Activated naive CD4-positive, alpha-beta T cell treated with anti-CD3 and anti-CD28 coated beads, Interleukin-2, amount 50 U/mL, for 24 hours (primary cell): ENCODE data around the gene KRTAP2-4.
A peak's percentile ranks its signal among the peaks of the same experiment; 100 is the strongest.
"Not testable (repeated sequence)": the region's sequence is repeated elsewhere in the genome, so short reads cannot be mapped to it uniquely, and the experiment has no call there.

Source experiments
- H3K27ac Mint-ChIP-seq: one replicate; pipeline ENCODE4 v1.8.0; 2021; ENCODE audit warnings: mild to moderate bottlenecking, mixed read lengths
- H3K27me3 Mint-ChIP-seq: one replicate; pipeline ENCODE4 v1.8.0; 2021; ENCODE audit warnings: mixed read lengths
- H3K36me3 Mint-ChIP-seq: one replicate; pipeline ENCODE4 v1.8.0; 2021; ENCODE audit warnings: mixed read lengths
- H3K4me1 Mint-ChIP-seq: one replicate; pipeline ENCODE4 v1.8.0; 2021; ENCODE audit warnings: mixed read lengths
- H3K4me3 Mint-ChIP-seq: one replicate; pipeline ENCODE4 v1.8.0; 2021; ENCODE audit warnings: mild to moderate bottlenecking, mixed read lengths
- H3K9me3 Mint-ChIP-seq: one replicate; pipeline ENCODE4 v1.8.0; 2021; ENCODE audit warnings: mixed read lengths

The KRTAP2-4 gene, protein sequence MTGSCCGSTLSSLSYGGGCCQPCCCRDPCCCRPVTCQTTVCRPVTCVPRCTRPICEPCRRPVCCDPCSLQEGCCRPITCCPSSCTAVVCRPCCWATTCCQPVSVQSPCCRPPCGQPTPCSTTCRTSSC

GRCh38 chr17:41065829-41066624 is at the start of gene KRTAP2-4:
TSS of gene KRTAP2-4 (minus strand) at chr17:41065879. CDS start at chr17:41065845, 34 bp downstream.
- H3K36me3 Mint-ChIP-seq = no peaks in the 10 kb centered on the region
- no peak within 1 kb of the TSS for H3K27ac Mint-ChIP-seq
- no peaks in the 10 kb centered on the region for H3K4me1 Mint-ChIP-seq
- peaks cover 2% of the 10 kb centered on the region for H3K27me3 Mint-ChIP-seq
- H3K9me3 Mint-ChIP-seq = no peaks in the 10 kb centered on the region
- H3K4me3 Mint-ChIP-seq = no peak within 1 kb of the TSS

DNA sequence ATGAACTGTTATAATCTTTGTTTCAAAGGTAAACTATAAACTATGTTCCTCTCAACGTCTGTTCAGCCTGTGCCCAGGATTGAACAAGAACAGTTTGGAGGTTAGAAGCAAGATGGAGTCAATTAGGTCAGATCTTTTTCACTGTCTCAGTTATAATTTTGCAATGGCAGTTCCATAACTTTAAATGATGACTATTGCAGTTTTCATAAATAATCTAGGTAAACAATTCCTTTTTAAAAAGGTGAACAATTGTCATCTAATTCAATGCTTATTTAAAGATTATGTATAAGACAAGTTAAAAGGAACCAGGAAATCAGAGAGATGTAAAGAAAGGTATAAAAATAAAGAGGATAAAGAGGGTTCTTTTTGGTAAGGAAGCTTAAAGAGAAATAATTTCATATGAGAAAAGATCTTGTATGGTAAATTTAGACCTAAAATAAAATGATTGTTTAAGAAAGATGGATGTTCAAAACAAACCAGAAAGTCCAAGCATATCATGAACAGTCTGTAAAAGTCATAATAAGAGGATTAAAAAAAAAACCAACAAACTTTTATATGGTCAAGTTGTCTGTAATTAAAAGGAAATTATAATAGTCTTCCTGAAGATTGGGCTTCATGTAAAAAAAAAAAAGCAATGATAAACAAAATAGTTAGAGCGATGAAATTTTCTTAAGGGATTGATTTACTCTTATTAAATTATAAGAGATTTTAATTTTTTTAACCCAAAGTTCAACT is 45.6 kb upstream of the KRTAP2-4 start:
- H3K4me1 Mint-ChIP-seq = peaks cover 8% of the 10 kb centered on the region
- no peaks in the 10 kb centered on the region for H3K27me3 Mint-ChIP-seq
- no peak overlapping the region for H3K4me3 Mint-ChIP-seq
- H3K27ac Mint-ChIP-seq = peak overlapping the region; percentile 18
- H3K9me3 Mint-ChIP-seq = no peaks in the 10 kb centered on the region
- peaks cover 4% of the 10 kb centered on the region for H3K36me3 Mint-ChIP-seq

GRCh38 chr17:41108728-41109386 is 43.2 kb upstream of the KRTAP2-4 start:
- not testable (repeated sequence) for H3K4me1 Mint-ChIP-seq, H3K27ac Mint-ChIP-seq, H3K4me3 Mint-ChIP-seq, H3K27me3 Mint-ChIP-seq, H3K9me3 Mint-ChIP-seq, H3K36me3 Mint-ChIP-seq

- Mint-ChIP-seq H3K36me3 (peaks cover 6% of the 10 kb centered on the region), H3K27ac (no peak overlapping the region), H3K9me3 (no peaks in the 10 kb centered on the region), H3K4me1 (peaks cover 8% of the 10 kb centered on the region), H3K27me3 (peaks cover 4% of the 10 kb centered on the region), H3K4me3 (no peak overlapping the region)
Observed at GRCh38 chr17:41107941-41108450, 42.3 kb upstream of the KRTAP2-4 start.

- H3K9me3 Mint-ChIP-seq, H3K36me3 Mint-ChIP-seq, H3K27ac Mint-ChIP-seq, H3K4me3 Mint-ChIP-seq, H3K27me3 Mint-ChIP-seq: not testable (repeated sequence)
- peaks cover 13% of the 10 kb centered on the region for H3K4me1 Mint-ChIP-seq
Observed at GRCh38 chr17:41105347-41105746, 39.7 kb upstream of the KRTAP2-4 start, which contains the start of gene KRTAP4-9. TSS of gene KRTAP4-9 (plus strand) at chr17:41105389. CDS start at chr17:41105389, 0 bp downstream.

DNA sequence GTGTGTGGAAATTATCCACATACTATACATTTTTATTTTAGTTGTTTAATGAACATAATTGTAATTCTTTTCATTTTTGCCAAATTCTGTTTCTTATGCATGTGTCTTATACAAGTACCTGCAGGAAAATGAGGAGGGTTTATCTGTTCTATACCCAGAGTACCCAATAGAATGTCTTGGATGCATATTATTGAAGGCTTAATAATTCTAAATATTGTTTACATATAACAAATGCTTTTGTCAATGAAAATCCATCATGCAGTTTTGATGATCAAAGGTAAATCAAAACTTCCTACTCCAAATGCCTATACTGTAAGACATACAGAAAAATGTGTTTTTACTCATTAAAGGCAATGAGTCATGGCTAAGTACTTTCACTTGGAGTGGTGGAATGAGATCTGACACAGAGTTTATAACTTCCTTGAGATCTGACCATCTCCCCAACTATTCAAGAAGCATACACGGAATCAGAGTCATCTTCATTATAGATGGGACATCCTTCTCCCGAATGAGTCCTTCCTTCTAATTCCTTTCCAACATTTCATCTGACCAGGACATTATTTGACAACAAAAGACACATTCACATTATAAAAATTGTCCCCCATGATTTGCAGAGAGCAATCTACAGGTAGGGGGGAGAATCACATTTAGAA is 38.8 kb upstream of the KRTAP2-4 start:
- H3K4me1 Mint-ChIP-seq = peaks cover 22% of the 10 kb centered on the region
- H3K9me3 Mint-ChIP-seq, H3K36me3 Mint-ChIP-seq, H3K27me3 Mint-ChIP-seq, H3K27ac Mint-ChIP-seq, H3K4me3 Mint-ChIP-seq: not testable (repeated sequence)

DNA sequence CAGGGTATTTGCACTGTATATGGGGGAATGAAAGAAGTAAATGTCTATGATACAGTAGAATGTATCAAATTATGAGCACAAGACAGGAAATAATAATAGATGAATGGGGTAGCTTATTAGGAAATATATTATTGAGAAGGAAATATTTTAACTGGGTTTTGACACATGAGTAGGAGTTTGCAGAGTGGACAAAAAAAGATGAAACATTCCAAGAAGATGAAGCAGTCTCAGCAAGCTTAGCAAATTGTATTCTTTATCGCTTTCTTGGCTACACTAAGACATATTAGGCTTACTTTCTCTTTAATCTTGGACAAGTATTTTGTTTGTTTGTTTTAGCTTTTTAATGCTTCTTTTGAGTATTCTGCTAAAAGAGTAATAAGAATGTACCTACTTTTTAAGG is 38.2 kb upstream of the KRTAP2-4 start:
- Mint-ChIP-seq H3K4me1 (peaks cover 22% of the 10 kb centered on the region), H3K27me3 (peaks cover 4% of the 10 kb centered on the region), H3K4me3 (no peak overlapping the region), H3K36me3 (peaks cover 2% of the 10 kb centered on the region), H3K27ac (no peak overlapping the region), H3K9me3 (no peaks in the 10 kb centered on the region)

GRCh38 chr17:41101586-41102259 is 36.0 kb upstream of the KRTAP2-4 start, which contains the start of gene KRTAP4-16:
TSS of gene KRTAP4-16 (minus strand) at chr17:41102209. CDS start at chr17:41102209, 0 bp downstream.
- H3K27me3 Mint-ChIP-seq = peaks cover 8% of the 10 kb centered on the region

GRCh38 chr17:41099682-41100480 is 34.2 kb upstream of the KRTAP2-4 start:
- not testable (repeated sequence) for H3K27me3 Mint-ChIP-seq, H3K4me3 Mint-ChIP-seq, H3K36me3 Mint-ChIP-seq, H3K9me3 Mint-ChIP-seq, H3K27ac Mint-ChIP-seq
- peaks cover 13% of the 10 kb centered on the region for H3K4me1 Mint-ChIP-seq

More at GRCh38 chr17:41101586-41102259, 36.0 kb upstream of the KRTAP2-4 start, which contains the start of gene KRTAP4-16:
- Mint-ChIP-seq H3K9me3 (no peaks in the 10 kb centered on the region), H3K4me1 (peaks cover 13% of the 10 kb centered on the region), H3K4me3 (no peak within 1 kb of the TSS), H3K36me3 (peaks cover 2% of the 10 kb centered on the region), H3K27ac (no peak within 1 kb of the TSS)

DNA sequence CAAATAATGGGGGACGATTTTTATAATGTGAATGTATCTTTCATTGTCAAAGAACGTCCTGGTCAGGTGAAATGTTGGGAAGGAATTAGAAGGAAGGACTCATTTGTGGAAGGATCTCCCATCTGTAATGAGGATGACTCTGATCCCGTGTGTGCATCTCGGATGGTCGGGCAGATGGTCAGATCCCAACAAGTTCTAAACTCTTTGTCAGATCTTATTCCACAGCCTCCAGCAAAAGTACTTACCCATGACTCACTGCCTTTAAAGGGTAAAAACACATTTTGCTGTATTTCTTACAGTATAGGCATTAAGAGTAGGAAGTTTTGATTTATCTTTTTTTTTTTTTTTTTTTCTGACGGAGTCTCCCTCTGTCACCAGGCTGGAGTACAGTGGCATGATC is 32.8 kb upstream of the KRTAP2-4 start:
- H3K4me1 Mint-ChIP-seq = peaks cover 13% of the 10 kb centered on the region
- no peaks in the 10 kb centered on the region for H3K9me3 Mint-ChIP-seq
- H3K27ac Mint-ChIP-seq = no peak overlapping the region
- H3K36me3 Mint-ChIP-seq = no peaks in the 10 kb centered on the region
- peaks cover 6% of the 10 kb centered on the region for H3K27me3 Mint-ChIP-seq
- no peak overlapping the region for H3K4me3 Mint-ChIP-seq

GRCh38 chr17:41098042-41098441 is 32.4 kb upstream of the KRTAP2-4 start, which contains the start of gene KRTAP4-8:
TSS of gene KRTAP4-8 (minus strand) at chr17:41098142. CDS start at chr17:41098084, 58 bp downstream.
- no peaks in the 10 kb centered on the region for H3K9me3 Mint-ChIP-seq
- H3K27ac Mint-ChIP-seq = no peak within 1 kb of the TSS
- H3K27me3 Mint-ChIP-seq = peaks cover 6% of the 10 kb centered on the region
- H3K36me3 Mint-ChIP-seq = peaks cover under 1% of the 10 kb centered on the region
- H3K4me3 Mint-ChIP-seq = no peak within 1 kb of the TSS
- H3K4me1 Mint-ChIP-seq = peaks cover 13% of the 10 kb centered on the region

GRCh38 chr17:41096055-41096454 is 30.4 kb upstream of the KRTAP2-4 start:
- no peak overlapping the region for H3K27ac Mint-ChIP-seq
- peaks cover 6% of the 10 kb centered on the region for H3K27me3 Mint-ChIP-seq
- no peaks in the 10 kb centered on the region for H3K9me3 Mint-ChIP-seq
- no peak overlapping the region for H3K4me3 Mint-ChIP-seq
- H3K4me1 Mint-ChIP-seq = peaks cover 13% of the 10 kb centered on the region
- H3K36me3 Mint-ChIP-seq = peaks cover 2% of the 10 kb centered on the region

- not testable (repeated sequence) for H3K36me3 Mint-ChIP-seq, H3K9me3 Mint-ChIP-seq
Observed at GRCh38 chr17:41088760-41089352, 23.2 kb upstream of the KRTAP2-4 start.

More at GRCh38 chr17:41088760-41089352, 23.2 kb upstream of the KRTAP2-4 start:
- not testable (repeated sequence) for H3K27me3 Mint-ChIP-seq, H3K4me1 Mint-ChIP-seq, H3K27ac Mint-ChIP-seq, H3K4me3 Mint-ChIP-seq
